Stimulated activated CD8-positive, alpha-beta memory T cell treated with anti-CD3 and anti-CD28 coated beads, Interleukin-12 subunit alpha, Interleukin-12 subunit beta, amount 100 ng/mL, for 4 hours (primary cell): ENCODE results near the gene DCP2.

Source experiments
- DNase-seq: peaks from one replicate; pipeline ENCODE4 v3.0.0-alpha.2; 2020; ENCODE audit warnings: low read depth

DCP2 gene

DNA sequence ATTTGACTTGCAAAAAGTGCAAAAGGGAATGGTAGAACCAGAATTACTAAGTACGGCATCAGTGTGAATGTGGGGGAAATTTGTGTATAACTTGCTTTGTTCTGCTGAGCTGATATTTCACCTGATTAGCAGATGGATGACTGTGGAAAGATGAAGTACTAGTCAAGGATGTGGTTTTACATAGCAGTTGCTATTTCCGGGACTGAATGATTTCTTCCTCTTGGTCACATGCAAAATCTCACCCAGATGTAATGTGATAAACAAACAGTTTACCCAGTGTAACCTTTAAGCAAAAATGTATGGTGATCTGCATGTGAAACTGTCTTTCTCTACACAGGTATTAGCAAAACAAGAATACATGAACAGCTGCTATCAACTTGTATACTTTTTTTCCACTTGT is 46.1 kb downstream of the DCP2 start:
- DNase-seq: no peak

DNA sequence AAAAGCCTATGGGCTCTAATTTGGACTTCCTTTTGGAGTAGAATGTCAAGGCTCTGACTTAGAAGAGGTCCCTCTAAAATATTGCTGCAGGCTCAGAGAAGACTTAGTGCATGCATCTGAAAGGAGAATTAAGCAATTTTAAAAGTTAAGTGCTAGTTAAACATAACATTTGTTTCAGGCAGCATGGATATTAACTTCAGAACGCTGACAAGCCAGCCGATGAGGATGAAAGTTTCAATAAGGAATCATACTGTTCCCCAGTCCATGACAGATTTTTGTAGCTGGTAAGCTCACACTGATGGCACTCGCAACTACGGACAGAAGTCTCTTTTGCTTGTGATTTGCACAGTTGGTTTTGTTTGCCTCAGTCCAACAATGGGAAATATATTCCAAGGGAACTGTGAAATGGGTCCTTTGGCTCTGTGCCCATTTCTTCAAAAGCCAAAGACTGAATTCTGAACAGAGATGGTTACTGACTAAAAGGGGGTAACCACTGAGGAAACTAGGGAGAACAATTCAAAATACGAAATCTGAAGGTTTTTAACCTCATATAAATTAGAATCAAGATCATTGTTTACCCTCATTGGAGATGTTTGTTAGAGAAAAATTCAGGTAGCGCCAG is 47.6 kb downstream of the DCP2 start:
- no peak for DNase-seq

DNA sequence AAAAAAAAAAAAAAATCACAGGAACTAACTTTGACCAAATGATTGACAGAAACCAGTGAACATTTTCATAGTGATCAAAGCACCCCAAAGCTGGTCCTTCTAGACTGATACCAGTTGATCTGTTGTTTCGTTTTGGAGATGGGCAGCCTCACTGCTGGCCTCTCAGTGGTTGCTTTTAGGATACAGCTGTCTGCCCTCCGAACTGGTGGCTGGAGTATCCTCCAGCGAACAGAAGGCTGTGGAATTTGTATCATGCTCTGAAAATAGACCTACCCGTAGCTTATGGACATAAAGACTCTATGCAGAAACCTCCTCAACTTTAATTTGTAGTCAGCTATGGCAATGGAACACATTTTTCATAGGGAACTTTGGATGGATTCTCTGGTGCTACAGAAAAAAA is 49.0 kb downstream of the DCP2 start:
- no peak for DNase-seq

DNA sequence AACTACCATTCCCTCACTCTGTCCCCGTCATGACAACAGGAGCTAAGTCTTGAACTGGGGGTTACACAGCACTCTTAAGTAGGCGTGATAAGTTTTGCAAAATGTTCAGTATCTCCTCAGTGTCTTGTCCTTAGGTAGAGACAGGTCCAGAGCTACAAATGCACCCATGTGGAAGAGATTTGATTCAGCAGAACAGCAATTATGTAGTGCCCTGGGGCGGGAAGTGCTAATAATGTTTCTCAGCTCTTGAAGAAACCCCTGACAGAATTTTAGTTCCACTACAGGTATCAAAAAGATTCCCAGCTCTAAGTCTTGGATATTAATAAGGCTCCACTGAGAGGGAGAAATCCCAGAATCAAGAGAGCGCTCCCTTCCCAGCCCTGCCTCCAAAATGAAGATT is 49.6 kb downstream of the DCP2 start:
- DNase-seq: no peak

DNA sequence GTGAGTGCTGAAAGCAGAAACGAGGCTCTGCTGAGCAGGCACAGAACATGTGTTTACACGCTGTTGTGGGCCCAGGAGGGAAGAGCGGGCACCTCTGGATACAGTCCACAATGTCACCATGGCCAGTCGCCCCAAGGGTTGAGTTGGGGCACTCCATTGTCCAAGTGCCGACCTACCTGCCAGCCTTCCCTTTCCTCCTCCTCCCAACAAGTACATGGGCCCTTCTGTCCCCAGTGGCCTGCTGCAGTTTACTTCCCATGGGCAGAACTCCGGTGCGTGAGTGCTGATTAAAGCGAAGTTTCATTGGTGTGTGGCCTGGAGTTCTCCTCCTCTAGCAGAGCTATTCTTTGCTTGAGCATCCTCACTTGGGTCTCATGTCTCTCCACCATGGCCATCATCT is 50.4 kb downstream of the DCP2 start:
- DNase-seq: no peak

DNA sequence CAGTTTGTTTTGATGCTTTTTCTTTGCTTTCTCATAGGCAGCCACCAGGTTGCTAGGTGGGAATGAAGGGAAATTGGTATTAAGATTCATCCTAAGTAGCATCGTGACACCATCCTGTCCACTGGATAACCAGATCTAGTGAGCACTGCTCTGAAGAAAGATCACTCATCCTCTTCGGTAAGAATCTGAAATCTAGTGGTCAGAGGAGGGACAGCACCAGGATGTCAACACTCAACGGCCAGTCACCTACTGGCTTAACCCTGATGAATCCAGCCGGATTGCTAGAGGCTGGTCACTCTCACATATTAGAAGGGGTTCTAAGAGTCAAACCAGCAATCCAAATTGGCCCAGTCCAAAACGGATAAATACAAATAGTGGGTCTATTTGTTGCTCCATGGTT is 50.8 kb downstream of the DCP2 start:
- no peak for DNase-seq

DNA sequence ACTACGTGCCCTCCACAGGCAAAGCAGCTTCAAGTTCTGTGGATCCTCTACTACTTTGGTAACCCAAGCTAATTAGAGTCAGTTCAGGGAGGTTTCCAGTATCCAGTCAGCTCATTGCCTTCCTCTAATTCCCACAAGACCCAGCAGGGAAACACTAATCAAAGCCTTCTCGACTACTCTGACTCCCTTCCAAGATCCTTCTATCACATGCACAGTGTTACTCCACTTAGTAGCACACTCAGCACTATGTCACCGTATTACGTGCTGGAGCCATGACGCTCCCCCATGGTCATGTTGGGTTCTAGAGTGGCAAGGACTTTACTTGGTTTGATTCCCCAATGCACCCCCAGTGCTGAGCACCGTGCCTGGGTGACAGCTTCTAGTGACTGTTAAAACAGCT is 53.0 kb downstream of the DCP2 start:
- DNase-seq: no peak

DNA sequence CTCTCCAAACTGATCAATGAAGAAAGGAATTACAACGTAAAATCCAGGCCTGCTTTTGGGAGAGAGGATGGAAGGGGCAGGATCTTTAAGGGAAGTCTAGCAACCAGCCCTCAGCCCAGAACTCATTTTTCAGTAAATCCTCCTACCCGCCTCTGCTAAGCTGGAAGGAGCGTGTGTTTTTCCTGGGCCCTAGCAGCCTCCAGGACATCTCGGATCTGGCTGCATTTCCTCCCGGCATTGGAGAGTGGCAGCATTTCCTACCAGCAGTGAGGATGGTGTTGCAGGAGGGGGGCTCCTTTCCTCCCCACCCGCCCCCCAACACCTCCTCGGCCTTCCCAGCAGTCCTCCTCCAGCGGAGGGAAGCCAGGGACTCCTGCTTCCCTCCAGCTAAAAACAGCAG is 54.5 kb downstream of the DCP2 start:
- DNase-seq: no peak

DNA sequence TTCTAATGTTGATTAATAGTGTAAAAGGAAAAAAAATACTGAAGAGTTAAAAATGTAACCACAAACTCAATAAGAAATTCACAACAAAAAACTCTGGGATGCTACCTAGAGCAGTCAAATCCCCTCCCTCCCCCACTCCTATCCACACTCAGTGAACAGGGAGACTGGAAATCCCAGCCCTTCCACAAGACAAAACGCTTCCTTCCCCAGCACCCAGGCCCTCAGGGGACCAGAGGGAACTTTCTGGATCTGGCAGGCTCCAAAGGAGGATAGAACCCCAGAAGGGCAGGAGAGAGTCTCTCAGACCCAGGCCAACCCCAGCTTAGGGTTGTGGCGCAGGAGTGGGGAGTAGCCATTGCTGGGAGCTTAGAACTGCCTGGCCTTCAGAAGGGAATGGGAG is 55.0 kb downstream of the DCP2 start:
- DNase-seq: no peak

DNA sequence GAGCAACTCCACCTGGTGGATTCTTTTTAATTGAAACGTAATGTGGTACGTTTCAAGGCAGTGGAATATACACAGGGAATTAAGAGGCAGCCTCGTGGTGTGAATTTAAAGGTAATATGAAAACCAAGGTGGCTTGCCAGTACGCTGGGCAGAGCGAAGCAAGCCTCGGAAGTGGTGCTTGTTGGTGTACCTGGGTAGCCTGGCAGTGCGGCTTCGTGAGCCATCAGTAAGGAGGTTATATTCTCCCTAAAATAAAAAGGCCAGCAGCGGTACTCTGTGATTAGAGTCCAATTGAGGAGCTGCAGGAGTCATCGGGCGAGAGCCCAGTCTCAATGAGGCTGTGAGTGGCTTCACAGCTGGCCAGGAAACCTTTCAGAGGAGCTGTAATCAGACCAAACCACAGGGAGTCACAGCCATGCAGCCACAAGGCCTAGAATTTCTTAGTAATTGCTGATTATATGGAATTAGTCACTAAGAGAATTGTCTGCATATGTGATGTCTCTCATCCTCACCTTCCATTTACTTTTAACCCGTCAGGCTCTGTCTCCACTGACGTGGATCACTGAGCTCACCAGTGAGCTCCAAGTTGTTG is 57.7 kb downstream of the DCP2 start:
- no peak for DNase-seq

DNA sequence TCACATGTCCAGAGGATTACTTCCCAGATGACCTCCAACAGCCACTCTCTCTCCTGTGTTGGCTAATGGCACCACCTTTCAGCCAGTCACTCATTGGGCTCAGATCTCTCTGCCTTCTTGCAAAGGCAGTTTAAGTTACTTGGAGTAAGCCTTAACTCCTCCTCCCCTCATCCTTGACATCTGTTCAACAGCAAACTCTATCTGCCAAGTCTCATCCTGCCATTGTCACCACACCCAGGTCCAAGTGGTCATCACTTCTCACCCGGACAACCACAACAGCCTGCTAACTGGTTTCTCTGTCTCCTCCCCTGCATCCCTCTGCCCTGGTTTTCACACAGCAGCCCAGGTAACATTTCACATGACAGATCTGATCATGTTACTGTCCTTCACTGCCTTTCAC is 58.5 kb downstream of the DCP2 start:
- DNase-seq: no peak

DNA sequence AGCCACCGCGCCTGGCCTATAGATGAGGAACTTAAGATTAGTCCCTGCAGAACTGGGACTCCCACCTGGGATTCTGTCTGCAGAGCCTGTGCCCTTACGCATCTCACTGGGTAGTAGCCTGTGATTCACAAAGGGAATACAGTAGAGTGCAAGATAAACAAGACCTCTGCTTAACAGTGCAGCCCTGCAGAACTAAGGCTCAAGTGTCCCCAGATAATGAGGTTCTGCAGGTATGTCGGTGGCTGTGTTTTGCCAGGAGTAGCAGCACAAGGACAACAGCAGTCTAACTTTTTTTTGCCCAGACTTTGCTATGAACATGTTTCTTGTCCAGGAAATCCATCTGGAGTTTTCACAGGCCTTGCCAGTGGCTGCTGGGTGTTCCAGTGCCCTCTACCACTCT is 59.7 kb downstream of the DCP2 start:
- no peak for DNase-seq

DNA sequence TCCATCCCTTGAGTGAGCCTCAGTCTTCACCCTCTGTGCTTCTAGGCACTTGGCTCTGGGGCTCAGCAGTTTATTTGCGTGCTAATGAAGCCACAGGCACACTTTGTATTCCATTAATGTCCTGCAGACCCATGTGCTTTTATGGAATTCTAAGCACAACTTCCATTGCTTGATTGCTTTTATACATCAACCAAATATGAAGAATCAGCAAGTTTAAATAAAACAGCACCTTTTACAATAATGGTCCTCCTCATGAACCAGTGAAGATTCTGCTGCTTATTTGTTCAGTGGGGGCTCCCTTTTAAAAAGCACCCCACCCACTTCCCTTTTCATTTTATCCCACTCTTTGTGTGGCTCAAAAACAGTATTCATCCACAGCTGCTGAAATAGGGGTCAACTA is 60.2 kb downstream of the DCP2 start:
- no peak for DNase-seq

DNA sequence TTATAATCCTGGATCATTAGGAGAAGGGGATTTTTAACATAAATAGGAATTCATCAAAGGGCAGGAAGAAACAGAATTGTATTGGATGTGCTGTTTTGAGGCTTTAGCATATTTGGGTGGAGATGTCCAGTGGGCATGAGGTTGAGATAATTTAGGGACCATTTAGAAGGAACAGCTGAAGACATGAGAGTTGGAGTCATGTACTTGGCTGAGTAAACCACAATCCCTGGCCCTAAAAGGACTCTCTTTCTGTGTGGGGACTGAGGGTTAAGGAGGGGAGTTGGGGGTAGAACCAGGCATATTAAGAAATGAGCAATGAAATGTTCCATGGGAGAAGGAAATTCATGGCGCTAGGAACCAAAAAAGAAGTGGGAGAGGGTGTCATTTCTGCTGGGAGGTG is 61.5 kb downstream of the DCP2 start:
- DNase-seq: no peak

DNA sequence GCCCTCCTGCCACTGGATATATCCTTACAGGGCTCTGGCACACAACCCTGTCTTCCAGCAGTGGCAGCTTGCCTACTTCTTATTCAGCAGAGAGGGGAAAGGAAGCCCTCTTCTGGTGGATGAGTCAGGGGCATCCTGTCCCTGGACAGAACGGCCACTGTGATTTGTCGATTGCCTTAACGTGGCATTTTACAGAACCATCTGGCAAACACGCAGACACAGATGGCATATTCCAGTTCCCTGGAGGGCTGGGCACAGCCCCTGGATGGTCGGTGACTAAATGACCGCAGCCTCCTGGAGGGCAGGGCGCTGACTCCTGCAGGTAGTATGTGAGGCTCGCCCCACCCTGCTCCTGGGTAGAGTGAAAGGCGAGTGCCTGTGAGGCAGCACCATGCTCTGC is 62.1 kb downstream of the DCP2 start:
- DNase-seq: no peak

DNA sequence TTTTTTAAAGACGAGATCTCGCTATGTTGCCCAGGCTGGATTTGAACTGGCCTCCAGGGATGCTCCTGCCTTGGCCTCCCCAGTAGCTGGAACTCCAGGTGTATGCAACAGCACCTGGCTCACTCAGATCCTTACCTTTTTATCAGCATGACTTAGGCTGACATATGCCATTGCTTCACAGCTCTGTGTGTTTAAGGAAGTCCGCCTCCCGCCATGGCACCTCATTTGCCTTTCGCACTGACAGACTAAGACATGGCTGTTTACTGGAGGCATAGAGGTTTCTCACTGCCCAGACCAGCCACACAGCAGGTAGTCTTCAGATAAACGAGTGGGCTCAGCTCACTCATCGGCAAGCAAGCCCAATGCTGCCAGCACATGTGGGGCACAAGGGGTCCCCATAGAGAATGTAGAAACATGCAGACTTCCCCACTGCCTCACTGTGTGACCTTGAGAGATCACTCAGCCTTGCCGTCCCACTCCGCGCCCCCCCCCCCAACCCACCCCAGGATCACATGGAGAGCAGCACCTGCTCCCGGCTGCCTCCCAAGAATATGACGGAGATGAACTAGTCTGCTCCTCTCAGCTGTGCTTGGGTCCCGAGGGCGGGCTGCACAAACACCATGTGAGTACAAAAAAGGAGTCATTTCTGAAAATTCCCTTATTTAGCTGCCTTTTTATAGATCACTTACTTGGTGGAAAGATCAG is 62.8 kb downstream of the DCP2 start:
- no peak for DNase-seq

DNA sequence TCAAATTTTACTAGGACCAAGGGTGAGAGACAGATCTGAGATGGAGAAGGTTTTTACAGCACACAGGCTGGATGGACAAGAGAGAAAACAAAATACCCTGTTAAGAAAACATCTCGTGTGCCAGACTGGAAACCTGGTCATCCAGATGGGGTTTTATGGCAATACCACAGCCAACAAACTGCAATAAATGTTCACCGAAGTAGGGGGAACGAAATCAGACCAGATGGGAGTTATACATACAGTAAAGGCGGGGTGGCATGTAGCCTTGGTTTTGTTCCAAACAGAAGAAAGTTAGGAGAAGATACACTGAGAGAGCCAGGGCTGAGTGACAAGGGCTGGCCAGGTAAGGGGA is 63.3 kb downstream of the DCP2 start:
- no peak for DNase-seq

DNA sequence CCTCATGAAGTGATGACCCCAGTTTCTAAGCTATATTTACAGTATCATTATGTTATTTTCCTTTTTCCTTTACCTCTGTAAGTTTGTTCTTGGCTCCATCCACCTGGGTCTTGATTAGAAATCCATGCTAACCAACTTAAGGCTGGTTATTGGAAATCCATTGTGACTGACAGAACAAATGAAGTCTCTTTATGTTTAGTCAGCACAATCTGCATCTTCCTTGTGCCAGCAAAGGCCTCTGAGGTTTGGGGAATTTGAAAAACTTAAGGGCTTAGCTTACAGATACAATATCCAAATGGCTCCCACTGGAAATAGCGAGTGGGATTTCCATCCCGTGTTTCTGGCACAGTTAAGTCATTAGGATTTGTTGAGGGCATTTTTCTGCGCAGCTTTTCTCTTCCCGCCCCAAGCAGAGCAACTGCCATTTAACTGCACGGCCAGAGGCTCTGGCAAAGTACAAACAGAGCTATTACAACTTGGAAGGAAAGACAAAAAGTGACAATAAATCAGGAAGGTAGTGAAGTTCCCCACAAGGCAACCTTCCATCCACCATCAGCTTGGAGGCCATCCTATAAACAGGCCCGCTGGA is 64.2 kb downstream of the DCP2 start:
- no peak for DNase-seq

DNA sequence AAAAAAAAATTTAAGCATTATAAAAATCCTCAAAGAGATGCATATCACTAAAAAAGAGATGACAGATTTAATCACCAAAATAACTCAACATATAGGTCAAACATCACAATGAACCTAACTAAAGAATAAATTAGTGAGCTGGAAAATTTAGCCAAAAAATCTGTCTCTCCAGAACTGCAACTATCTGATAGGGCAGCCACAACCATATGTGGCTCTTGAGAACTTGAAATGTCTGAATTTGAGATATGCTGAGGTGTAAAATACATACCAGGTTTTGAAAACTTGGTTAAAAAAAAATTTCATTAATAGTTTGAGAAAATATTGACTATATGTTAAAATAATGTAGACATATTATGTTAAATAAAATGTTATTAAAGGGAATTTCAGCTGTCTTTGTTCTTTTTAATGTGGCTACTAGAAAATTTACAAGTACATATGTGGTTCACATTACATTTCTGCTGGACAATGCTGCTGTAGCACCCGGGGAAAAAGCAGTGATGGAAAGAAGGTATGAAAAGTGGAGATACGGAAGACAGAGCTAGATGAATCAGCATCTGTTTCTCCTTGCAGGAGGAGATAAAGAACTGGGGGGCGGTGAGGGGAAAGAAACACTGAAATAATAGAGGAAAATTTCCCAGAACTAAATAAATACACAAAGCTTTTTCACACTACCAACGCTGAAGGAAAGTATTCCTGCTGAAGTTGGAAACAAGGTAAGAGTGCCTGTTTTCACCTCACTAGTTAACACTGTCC is 66.1 kb downstream of the DCP2 start:
- DNase-seq: no peak

DNA sequence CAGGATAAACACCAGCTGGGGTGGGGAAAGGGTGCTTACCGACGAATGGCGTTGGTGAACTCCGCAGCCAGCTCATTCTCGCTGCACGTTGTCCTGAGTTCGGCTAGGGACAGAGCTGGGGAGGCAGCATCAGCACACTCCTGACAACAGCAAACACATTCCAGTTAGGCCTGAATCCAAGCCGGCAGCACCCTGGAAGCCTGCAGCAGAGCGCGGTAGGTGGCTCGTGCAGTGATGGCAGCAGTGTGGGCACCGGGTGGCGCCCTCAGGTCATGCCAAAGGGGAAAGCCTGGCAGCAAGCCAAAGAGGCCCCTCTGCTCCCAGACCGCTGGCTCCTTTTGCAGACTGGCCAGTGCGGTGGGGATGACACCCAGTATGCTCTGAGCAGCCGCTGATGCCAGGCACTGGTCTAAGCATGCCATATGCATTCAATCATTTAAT is 66.9 kb downstream of the DCP2 start:
- DNase-seq: no peak

DNA sequence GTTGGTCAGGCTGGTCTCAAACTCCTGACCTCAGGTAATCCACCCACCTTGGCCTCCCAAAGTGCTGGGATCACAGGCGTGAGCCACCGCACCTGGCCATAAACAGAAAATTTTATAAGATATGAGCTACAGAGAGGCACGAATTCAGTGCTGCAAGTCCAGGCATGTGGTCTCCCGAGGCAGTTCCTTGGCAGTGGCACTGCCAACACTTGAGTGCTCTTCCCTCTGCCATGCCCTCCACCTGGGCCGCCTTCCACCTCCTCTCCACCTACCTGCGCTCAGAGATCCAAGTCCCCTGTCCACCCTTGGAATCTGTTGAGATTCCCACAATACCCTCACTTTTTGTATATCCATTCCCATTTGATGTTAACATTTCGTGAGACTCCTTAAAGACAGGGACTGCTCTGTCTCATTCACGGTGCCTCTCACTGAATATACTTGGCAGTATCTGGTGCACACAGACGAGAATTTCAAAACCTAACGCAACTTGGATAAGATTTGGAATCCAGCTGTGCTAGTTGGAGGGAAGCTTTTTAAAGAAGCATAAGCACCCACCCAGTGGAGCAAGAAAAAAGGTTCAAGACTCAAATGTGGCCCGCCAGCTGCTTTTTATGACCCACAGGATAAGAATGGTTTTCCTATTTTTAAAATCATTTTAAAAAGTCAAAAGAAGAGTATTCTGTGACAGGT is 68.3 kb downstream of the DCP2 start:
- no peak for DNase-seq

DNA sequence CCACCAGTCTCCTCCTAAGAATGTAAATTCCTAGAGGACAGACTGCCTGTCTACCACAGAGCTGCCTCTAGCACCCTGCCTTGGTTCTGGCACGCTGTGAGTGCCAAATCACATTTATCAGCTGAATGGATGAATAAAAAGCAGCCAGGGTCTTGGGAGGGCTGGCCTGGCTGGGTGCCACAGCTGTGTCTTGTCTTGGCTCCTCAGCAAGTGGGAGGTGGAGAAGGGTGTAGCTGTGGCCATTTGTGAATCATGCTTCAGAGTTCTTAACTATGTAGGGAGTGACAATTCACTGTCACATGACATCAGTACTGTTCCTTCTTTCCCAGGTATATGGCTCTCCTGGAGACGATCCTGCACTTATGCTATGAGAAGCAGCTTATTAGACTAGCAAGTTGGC is 70.6 kb downstream of the DCP2 start:
- no peak for DNase-seq
